Measurements from ENCODE around the gene NKD2.
"Not testable (repeated sequence)": the region's sequence is repeated elsewhere in the genome, so short reads cannot be mapped to it uniquely, and the experiment has no call there.

The NKD2 gene

GRCh38 chr5:1008451-1009358 lies at the start of gene NKD2:
Gene NKD2 (plus strand): TSS chr5:1008802. CDS start chr5:1009058, 256 bp downstream.
- DNase-seq (ENCODE audit: low read depth): no peak

GRCh38 chr5:959581-960531 lies 48.7 kb upstream of the NKD2 start:
- DNase-seq (ENCODE audit: low read depth): no peak

- DNase-seq (ENCODE audit: low read depth): no peak
Observed at GRCh38 chr5:960551-960950, 48.1 kb upstream of the NKD2 start.

DNA sequence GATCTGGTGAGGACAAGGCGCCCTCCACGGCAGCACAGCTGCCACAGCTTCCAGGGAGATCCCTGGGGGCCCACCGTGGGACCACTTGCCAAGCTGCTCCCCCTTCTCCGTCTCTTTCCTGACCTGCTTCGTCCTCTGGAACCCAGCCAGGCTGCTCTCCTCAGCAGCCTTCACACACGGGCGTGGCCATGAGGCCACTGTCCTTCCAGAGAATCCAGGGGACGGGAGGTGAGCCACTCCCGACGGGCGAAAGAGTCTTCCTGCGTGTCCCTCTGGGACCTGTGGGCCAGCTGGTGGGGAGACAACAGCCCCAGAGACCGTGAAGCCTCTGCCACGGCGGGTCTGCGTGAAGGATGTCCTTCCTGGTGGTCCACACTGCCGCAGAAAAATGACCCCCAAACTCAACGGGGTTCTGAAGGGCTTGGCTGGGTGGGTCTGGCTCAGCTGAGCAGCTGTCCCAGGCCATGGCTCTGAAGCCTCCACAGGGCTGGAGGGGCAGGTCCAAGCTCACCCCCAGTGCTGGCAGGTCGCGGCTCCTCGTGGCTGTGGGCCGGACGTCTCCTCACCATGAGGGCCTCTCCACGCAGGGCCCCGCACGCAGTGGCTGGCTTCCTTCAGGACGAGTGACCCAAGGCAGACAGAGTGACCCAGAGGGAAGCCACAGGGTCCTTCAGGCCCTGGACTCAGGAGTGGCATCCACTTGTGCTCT lies 47.4 kb upstream of the NKD2 start:
- no peak for DNase-seq (ENCODE audit: low read depth)

- no peak for DNase-seq (ENCODE audit: low read depth)
Observed at GRCh38 chr5:961711-962240, 46.8 kb upstream of the NKD2 start.

GRCh38 chr5:962386-962785 lies 46.2 kb upstream of the NKD2 start:
- DNase-seq (ENCODE audit: low read depth): no peak

- no peak for DNase-seq (ENCODE audit: low read depth)
Observed at GRCh38 chr5:962801-963200, 45.8 kb upstream of the NKD2 start.

- DNase-seq (ENCODE audit: low read depth): no peak
Observed at GRCh38 chr5:963310-963672, 45.3 kb upstream of the NKD2 start.

- peak; percentile 23 for DNase-seq (ENCODE audit: low read depth)
Observed at GRCh38 chr5:963673-964531, 44.7 kb upstream of the NKD2 start.

DNA sequence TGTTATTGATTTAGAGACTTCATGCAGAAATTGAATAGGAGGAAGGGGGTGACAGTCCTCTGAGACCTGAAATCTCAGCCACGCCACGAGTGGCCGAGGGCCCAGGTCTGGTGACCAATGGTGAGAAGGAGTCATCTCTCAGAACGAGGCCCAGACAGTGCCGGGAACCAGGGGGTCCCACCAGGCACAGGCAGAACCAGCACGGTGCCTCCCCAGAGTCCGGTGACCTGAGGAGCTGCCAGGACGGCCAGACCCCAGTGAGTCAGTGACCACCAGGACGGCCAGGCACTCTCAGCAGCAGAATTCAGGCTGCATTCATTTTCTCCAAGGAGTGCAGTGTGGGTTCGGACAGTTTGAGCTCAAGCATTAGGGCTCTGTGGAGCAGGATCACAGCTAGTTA lies 43.8 kb upstream of the NKD2 start:
- DNase-seq (ENCODE audit: low read depth): no peak

DNA sequence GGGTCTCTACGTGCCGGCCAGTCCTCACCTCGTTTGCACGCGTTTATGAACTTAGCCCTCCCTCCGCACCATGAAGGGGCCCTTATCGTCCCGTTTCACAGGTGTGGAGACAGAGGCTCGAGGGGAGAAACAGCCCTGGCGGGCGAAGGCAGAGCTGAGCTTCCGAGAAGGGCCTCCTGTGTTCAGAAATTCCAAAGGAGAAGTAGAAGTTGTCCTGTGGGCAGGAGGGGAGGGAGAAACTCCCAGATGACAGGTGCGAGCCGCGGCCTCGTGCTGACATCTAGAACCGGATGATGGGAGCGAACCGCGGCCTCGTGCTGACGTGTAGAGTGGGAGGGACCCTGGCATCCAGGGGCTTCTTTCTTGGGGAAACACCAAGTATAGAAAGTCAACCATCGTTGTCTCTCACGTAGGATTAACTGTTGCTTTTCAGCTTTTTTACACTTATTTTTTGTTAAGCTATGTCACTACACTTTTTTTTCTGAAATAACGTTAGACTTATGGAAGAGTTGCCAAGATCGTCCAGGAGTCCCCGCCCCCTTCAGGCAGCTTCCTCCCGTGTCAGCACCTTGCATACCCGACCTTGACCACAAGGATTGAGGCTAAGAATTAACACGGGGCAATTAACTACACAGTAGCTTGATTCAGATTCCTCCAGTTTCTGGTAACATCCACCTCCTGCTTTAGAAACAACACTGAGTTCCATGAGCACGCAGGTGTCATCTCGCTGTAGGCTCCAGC lies 42.8 kb upstream of the NKD2 start:
- no peak for DNase-seq (ENCODE audit: low read depth)

DNA sequence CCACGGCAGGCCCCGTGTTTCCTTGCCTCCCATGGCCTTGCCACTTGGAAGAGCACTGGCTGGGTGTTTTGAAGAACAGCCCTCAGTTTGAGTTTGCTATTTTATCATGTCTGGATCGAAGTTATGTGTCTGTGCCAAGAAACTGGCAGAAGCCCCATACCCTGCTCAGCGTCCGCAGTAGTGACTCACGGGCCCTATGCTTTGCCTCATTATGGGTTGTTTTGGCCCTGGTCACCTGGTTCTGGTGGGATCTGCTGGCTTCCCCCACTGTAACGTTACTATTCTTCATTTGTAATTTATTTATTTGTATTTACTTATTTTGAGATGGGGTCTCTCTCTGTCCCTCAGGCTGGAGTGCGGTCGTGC lies 42.3 kb upstream of the NKD2 start:
- no peak for DNase-seq (ENCODE audit: low read depth)

DNA sequence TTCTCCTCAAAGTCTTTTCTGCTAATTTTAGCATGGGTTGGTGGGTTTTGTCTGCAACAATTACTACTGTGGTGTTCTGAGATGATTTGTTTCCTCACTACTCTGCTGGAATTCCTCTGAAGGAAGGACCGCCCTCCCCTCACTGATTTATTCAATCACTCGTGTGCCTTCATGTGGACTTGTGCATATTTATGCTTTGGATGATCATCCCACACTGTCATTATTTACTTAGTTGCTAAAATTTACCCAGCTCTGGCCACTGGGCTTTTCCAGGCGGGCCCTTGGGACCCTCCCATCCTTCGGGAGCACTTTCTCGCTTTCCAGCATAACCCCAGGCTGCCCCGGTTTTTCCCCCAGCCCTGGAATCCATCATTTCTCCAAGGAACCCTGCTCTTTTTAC lies 41.7 kb upstream of the NKD2 start:
- DNase-seq (ENCODE audit: low read depth): no peak

GRCh38 chr5:968881-969280 lies 39.7 kb upstream of the NKD2 start:
- no peak for DNase-seq (ENCODE audit: low read depth)

- DNase-seq (ENCODE audit: low read depth): no peak
Observed at GRCh38 chr5:969408-969839, 39.2 kb upstream of the NKD2 start.

DNA sequence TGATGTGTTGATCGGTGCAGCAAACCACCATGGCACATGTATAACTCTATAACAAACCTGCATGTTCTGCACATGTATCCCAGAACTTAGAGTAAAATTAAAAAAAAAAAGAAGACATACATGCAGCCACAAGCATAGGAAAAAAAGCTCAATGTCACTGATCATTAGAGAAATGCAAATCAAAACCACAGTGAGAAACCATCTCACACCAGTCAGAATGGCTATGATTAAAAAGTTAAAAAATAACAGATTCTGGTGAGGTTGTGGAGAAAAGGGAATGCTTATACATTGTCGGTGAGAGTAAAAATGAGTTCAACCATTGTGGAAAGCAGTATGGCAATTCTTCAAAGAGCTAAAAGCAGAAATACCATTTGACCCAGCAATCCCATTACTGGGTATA lies 36.0 kb upstream of the NKD2 start:
- not testable (repeated sequence) for DNase-seq (ENCODE audit: low read depth)

- no peak for DNase-seq (ENCODE audit: low read depth)
Observed at GRCh38 chr5:976849-977751, 31.5 kb upstream of the NKD2 start.

GRCh38 chr5:978054-978453 lies 30.5 kb upstream of the NKD2 start:
- DNase-seq (ENCODE audit: low read depth): no peak

DNA sequence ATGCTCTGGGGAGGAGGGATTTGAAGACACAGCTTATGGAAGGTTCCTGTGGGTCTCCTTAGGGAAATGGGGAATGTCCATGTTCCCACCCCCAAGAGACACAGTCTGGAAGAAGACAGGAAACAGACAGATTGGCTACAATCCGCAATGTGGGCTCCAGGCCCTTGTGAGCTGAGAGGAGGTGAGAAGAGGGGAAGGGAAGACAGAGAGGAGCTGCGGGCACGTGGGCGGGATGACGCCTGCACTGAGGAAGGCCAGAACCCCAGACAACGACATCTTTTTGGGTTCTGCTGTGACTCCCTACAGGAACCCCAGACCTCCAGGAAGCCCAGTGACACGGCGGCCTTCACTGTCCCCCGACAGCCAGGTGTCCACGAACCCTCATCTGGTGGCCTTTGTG lies 29.9 kb upstream of the NKD2 start:
- no peak for DNase-seq (ENCODE audit: low read depth)

Measured in T-helper 22 cell (primary cell).